WTC11 (cell line): ENCODE results near the gene LCNL1. TPM values are rescaled to one million over a fixed set of nuclear protein-coding genes. Genes with fewer than 3 reads are reported as not detected.

Source experiments
- CTCF ChIP-seq: fragments of 200-600 bp; IDR thresholded peaks from 2 replicates; pipeline ENCODE4 v1.8.0; 2022; ENCODE audit warnings: antibody characterized with exemption
- FOXJ3 ChIP-seq: sonication (generic); formaldehyde crosslinking; IDR thresholded peaks from 2 replicates; pipeline ENCODE4 v1.9.0; 2021; ENCODE audit warnings: missing genetic modification reagents, mild to moderate bottlenecking, borderline replicate concordance
- HMGXB4 ChIP-seq: sonication (generic); formaldehyde crosslinking; IDR thresholded peaks from 2 replicates; pipeline ENCODE4 v1.8.1; 2023; ENCODE audit warnings: mild to moderate bottlenecking, moderate library complexity, missing genetic modification reagents
- MXD4 ChIP-seq: fragments of 250-450 bp; sonication (Bioruptor Pico); IDR thresholded peaks from 2 replicates; pipeline ENCODE4 v1.8.0; 2021; ENCODE audit warnings: mild to moderate bottlenecking, moderate library complexity, borderline replicate concordance
- NR1H2 ChIP-seq: sonication (generic); formaldehyde crosslinking; IDR thresholded peaks from 2 replicates; pipeline ENCODE4 v1.9.0; 2021; ENCODE audit warnings: mild to moderate bottlenecking, moderate library complexity, missing genetic modification reagents
- SMAD4 ChIP-seq: sonication (generic); formaldehyde crosslinking; IDR thresholded peaks from 2 replicates; pipeline ENCODE4 v1.8.0; 2022; ENCODE audit warnings: mild to moderate bottlenecking, missing genetic modification reagents
- STAT6 ChIP-seq: sonication (generic); formaldehyde crosslinking; conservative IDR thresholded peaks from 2 replicates; pipeline ENCODE4 v1.8.1; 2023; ENCODE audit warnings: mild to moderate bottlenecking, low read depth, missing genetic modification reagents, moderate library complexity
- ZNF263 ChIP-seq: sonication (generic); formaldehyde crosslinking; IDR thresholded peaks from 2 replicates; pipeline ENCODE4 v1.8.1; 2022; ENCODE audit warnings: low read depth, mild to moderate bottlenecking, moderate library complexity, missing genetic modification reagents
- total RNA-seq: library from RNA; stranded (reverse); gene quantifications from 3 replicates; pipeline ENCODE4 v1.2.3, GENCODE V29; 2021
- TF ChIP-seq, protein P1 (sequence below): sonication (generic); formaldehyde crosslinking; IDR thresholded peaks from 2 replicates; pipeline ENCODE4 v1.8.1; 2022; ENCODE audit warnings: mild to moderate bottlenecking, missing genetic modification reagents, moderate library complexity, borderline replicate concordance
- TF ChIP-seq, protein P2 (sequence below): fragments of 250-450 bp; sonication (Bioruptor Pico); IDR thresholded peaks from 2 replicates; pipeline ENCODE4 v2.1.2; 2022; ENCODE audit warnings: mild to moderate bottlenecking, moderate library complexity
- TF ChIP-seq, protein P3 (sequence below): sonication (generic); formaldehyde crosslinking; IDR thresholded peaks from 2 replicates; pipeline ENCODE4 v1.8.0; 2022; ENCODE audit warnings: mild to moderate bottlenecking, missing genetic modification reagents
- TF ChIP-seq, protein P4 (sequence below): sonication (generic); formaldehyde crosslinking; IDR thresholded peaks from 2 replicates; pipeline ENCODE4 v1.8.1; 2023; ENCODE audit warnings: mild to moderate bottlenecking, missing genetic modification reagents

The LCNL1 gene
- total RNA-seq, 1 experiment from 2014 or later, result 0.50 TPM

DNA sequence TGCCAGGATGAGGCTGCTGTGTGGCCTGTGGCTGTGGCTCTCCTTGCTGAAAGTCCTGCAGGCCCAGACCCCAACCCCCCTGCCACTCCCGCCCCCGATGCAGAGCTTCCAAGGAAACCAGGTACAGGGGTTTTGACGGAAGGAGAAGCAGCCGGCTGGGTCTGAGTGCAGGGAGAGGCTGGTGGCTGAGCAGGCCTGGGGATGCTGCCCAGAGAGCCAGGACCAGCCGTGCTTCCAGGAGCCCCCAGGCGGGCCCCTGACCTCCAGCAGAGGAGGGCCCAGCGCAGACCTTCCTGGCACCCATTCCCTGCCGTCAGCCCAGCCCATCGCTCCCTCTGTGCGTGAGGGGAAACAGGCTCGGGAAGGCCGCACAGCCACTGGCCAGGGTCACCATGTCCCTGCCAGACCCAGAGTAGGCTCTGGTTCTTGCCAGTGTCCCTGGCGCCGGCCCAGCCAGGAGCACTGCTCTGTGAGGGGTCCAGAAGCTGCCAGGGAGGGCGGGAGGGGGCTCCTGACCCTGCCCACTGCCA lies 30.4 kb upstream of the LCNL1 start (continued):
- no peak for TF ChIP-seq STAT6
- TF ChIP-seq, protein P1, sequence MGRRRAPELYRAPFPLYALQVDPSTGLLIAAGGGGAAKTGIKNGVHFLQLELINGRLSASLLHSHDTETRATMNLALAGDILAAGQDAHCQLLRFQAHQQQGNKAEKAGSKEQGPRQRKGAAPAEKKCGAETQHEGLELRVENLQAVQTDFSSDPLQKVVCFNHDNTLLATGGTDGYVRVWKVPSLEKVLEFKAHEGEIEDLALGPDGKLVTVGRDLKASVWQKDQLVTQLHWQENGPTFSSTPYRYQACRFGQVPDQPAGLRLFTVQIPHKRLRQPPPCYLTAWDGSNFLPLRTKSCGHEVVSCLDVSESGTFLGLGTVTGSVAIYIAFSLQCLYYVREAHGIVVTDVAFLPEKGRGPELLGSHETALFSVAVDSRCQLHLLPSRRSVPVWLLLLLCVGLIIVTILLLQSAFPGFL (CRISPR knock-in tag), result no peak
- no peak for TF ChIP-seq NR1H2 (CRISPR knock-in tag)
- TF ChIP-seq MXD4, result no peak
- no peak for TF ChIP-seq CTCF
- TF ChIP-seq FOXJ3 (CRISPR knock-in tag), result no peak
- TF ChIP-seq, protein P2, sequence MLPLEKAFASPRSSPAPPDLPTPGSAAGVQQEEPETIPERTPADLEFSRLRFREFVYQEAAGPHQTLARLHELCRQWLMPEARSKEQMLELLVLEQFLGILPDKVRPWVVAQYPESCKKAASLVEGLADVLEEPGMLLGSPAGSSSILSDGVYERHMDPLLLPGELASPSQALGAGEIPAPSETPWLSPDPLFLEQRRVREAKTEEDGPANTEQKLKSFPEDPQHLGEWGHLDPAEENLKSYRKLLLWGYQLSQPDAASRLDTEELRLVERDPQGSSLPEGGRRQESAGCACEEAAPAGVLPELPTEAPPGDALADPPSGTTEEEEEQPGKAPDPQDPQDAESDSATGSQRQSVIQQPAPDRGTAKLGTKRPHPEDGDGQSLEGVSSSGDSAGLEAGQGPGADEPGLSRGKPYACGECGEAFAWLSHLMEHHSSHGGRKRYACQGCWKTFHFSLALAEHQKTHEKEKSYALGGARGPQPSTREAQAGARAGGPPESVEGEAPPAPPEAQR (CRISPR knock-in tag), result no peak
- TF ChIP-seq, protein P3, sequence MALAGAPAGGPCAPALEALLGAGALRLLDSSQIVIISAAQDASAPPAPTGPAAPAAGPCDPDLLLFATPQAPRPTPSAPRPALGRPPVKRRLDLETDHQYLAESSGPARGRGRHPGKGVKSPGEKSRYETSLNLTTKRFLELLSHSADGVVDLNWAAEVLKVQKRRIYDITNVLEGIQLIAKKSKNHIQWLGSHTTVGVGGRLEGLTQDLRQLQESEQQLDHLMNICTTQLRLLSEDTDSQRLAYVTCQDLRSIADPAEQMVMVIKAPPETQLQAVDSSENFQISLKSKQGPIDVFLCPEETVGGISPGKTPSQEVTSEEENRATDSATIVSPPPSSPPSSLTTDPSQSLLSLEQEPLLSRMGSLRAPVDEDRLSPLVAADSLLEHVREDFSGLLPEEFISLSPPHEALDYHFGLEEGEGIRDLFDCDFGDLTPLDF (CRISPR knock-in tag), result no peak
- no peak for TF ChIP-seq ZNF263 (CRISPR knock-in tag)
- TF ChIP-seq SMAD4 (CRISPR knock-in tag), result no peak
- TF ChIP-seq, protein P4, sequence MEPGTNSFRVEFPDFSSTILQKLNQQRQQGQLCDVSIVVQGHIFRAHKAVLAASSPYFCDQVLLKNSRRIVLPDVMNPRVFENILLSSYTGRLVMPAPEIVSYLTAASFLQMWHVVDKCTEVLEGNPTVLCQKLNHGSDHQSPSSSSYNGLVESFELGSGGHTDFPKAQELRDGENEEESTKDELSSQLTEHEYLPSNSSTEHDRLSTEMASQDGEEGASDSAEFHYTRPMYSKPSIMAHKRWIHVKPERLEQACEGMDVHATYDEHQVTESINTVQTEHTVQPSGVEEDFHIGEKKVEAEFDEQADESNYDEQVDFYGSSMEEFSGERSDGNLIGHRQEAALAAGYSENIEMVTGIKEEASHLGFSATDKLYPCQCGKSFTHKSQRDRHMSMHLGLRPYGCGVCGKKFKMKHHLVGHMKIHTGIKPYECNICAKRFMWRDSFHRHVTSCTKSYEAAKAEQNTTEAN, result no peak
- no peak for TF ChIP-seq HMGXB4 (CRISPR knock-in tag)
